Fibroblast of skin of right quadriceps (primary cell): ENCODE measurements around the gene B3GAT1.

Source experiments
- DNase-seq: peaks from one replicate; pipeline ENCODE4 v3.0.0-alpha.2; 2013

Gene B3GAT1

DNA sequence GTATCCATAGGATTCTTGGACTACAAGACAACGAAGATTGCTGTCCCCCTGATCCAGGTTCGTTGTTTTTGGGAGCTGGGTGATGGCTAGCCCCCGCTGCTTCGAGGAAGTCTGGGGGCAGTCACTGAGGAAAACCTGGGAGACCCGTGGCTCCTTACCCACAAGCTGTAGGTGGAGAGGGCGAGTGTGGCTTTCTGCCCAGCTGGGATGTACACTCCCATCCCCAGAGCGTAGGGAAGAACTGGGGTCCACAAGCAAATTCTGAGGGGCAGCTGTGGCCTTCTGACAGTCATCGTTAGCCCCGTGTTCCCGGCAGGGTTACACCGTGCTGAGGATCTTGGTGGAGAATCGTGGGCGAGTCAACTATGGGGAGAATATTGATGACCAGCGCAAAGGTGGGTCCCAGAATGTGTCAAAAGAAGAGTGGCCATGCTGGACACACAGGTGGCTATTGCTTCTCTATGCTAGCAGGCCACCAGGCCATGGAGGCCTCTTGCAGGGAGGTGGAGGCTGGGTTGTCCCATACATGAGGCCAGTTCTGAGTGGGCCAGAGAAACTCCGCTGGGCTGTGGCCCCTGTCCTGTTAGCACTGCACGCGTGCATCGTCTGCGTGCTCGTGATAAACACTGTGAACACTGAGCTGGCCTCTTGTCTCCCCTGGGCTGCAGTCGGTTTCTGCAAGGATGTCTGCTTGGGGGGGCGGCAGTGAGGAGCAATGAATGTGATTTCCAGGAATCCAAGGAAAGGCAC is 40.4 kb downstream of the B3GAT1 start:
- DNase-seq: no peak

- DNase-seq: no peak
Observed at GRCh38 chr11:134370526-134371435, 41.3 kb downstream of the B3GAT1 start.

- no peak for DNase-seq
Observed at GRCh38 chr11:134369656-134370525, 42.2 kb downstream of the B3GAT1 start.

DNA sequence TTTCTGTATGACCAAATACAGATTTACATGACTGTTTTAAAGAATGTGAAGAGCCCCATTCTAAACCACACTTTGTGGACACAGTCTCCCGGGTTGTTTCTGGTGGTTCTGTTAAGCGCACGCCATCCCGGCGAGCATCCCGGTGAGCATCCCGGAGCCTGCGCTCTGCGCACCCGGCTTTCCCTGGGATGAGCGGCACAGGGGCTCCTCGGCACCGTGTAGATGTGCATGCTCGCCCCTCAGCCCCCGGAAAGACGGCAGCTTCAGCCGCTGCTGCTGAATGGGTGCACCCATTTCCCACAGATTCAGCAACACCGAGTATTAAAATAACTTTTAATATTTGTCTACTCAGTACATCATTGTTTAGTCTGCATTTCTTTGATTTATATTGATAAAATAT is 44.3 kb downstream of the B3GAT1 start:
- no peak for DNase-seq

- no peak for DNase-seq
Observed at GRCh38 chr11:134366254-134366653, 45.8 kb downstream of the B3GAT1 start.

DNA sequence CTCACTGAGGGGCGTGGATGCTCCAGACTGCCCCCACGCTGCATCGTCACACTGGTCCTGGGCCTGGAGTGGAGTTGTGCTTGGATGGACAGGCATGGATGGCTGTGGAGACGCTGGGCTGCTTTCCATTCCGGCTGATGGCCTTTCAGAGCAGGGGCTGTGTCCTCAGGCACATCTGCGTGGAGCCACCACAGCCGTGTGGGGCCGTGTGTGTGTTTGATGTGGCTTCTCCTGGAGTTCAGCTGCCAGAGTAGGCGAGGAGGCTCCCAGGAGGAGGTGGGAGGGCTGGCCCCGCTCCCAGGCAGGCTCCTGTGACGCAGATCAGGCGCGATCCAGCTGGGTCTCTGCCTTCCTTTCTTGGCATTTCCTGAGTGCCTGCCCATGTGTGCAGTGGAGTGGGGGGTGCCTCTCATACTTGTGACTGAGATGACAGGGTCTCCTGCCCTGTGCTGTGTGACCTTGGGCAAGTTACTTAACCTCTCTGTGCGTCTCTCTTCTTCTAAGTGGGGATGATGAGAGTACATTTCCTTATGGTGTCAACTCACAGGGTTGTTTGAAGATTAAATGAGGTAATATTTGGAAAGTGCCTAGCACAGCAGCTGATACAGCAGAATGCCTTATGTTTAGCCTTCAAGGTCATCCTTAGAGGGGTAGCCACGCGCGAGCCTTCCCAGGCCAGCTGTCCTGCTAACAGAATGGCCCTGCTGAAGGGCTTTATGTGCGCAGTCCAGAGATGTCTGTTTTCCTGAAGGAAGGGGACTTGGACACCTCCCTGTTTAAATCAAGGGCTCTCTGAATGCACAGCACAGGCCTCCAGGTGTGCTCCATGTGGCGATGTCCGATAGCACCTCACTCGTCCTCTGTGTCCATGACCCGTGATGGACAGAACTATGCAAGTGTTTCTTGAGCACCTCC is 46.8 kb downstream of the B3GAT1 start:
- DNase-seq: no peak

GRCh38 chr11:134364261-134364660 is 47.8 kb downstream of the B3GAT1 start:
- no peak for DNase-seq

DNA sequence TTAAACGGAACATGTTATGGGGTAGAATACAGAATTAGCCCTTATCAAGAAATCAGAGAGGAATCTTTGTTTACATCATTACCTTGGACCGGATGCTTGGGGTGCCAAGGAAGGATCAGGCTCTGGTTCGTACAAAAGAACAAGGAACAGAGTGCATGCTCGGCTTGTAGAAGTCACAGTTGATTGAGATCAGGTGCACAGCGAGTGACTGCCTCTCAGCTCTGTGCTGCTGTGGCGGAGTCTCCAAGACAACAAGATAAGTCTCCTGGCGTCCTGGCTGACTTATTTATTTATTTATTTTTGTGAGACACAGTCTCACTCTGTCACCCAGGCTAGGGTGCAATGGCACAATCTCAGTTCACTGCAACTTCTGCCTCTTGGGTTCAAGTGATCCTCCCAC is 48.5 kb downstream of the B3GAT1 start:
- no peak for DNase-seq

GRCh38 chr11:134363161-134363560 is 48.9 kb downstream of the B3GAT1 start:
- no peak for DNase-seq

DNA sequence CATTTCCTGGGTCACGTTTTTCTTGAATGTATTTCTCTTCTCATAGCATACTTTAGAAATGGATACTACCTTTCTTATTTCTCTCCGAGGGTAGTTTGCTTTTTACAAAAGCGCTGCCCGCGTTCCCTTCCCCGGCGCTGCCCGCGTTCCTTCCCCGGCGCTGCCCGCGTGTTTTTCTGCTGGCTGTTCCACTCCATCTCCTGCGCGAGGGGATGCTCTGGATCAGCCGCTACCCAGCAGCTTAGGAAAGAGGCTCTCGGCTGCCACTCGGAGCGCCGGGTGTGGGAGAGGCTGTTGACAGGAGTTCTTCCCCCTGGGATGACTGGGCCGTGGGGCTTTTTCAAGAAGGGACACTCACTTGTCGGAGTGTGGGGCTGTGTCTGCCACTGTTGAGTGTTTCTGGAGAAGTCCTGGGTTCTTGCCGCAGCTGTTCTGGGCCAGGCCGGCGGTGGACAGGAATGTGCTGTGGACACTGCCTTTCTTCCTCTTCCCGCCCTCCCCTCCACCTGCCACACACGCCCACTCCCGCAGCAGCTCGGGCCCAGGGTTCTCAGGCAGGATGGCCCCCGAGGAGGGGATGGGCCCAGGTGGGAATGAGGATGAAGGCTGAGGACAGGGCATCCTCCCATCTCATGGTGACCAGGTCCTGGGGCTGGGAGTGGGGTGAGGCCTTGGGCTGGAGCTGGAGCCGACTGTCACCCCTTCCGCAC is 49.7 kb downstream of the B3GAT1 start:
- no peak for DNase-seq

DNA sequence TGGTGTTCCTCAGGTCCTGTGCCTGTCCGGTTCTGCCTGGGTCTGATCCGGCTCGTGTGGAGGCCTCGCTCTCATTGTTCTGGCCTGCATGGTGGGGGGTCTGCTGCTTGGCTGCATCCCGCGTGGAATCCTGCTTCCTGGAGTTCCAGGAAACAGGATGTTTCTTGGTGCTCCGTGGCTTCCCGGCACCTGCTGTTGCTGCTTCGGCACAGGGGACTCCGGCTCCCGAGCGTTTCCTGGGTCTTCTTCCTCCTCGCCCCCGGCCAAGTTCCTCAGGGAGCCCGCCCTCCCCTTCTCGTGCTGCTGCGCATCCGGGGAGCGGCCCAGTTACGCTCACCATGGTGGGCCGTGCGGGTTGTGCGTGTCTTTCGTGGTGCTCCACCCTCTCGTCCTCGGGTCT is 50.4 kb downstream of the B3GAT1 start:
- no peak for DNase-seq

- peak; percentile 53 for DNase-seq
Observed at GRCh38 chr11:134360050-134360835, 51.8 kb downstream of the B3GAT1 start.

- DNase-seq: no peak
Observed at GRCh38 chr11:134359646-134360045, 52.4 kb downstream of the B3GAT1 start.

- DNase-seq: no peak
Observed at GRCh38 chr11:134358856-134359490, 53.1 kb downstream of the B3GAT1 start.

DNA sequence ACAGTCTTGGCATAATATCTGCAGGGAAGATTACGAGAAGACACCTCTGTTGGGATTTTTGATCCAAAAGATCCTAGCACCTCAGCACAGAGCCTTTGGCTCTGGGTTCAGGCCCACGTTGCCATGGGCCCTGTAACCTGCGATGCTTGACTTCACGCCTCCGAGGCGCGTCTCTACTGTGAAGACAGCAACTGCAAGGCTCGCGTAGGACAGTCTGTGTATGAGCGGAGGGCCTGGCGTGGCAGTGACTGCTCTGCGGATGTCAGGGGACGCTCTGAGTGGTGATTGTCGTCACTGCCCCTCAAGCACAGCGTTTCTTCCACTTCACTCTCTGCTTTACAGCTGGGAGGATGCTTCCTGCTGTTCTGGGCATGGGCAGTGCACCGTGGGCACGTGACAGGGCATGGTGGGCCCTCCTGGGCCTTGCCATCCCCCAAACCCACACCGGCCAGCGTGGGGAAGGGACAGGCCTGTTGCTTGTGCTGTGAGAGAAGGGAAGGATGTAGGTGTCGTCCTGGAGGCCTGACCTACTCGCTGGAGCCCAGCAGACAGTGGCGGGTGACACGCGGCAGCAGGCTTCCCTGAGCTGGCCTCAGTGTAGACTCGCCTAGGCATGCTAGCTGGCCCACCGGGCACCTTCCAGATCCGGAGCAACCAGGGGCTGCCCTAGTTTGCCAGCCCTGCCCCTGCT is 53.7 kb downstream of the B3GAT1 start:
- DNase-seq: no peak

GRCh38 chr11:134357545-134357839 is 54.5 kb downstream of the B3GAT1 start:
- no peak for DNase-seq

DNA sequence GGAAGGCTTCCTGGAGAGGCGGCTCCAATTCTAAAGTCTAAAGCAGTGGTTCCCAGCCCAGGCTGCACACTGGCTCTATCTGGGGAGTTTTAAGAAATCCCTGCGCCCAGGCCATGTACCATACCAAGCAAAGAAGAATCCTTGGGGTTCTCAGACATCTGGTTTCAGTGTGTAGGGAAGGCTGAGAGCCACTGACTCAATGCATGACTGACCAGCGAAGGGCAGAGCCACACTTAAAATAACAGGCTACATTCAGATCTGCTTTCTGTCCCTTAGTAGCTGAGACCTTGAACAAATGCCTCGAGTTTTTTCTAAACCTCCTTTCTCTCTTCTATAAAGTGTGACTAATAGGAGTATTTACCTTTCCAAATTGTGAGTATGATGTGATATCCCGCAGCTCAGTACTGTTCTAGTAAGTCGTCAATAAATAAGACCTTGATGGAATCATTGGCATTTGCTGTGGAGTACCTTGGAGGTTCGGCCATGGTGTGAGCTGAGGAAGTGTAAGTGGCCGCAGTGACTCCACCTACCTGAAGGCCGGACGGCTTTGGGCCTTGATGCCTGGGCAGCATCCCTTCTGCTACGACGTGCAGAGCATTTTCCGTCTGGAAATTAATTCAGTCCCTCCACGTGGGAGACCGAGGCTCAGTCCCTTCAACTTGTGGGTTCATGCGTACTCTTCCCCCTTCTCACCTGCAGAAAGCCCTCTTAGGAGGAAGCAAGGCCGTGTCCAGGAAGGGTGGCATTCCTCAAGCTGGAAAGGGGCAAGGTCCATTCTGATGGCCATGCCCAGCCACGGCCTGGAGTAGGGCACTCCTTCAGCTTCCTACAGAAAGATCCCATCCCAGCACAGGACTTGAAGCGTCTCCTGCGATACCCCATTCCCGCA is 55.1 kb downstream of the B3GAT1 start:
- no peak for DNase-seq

DNA sequence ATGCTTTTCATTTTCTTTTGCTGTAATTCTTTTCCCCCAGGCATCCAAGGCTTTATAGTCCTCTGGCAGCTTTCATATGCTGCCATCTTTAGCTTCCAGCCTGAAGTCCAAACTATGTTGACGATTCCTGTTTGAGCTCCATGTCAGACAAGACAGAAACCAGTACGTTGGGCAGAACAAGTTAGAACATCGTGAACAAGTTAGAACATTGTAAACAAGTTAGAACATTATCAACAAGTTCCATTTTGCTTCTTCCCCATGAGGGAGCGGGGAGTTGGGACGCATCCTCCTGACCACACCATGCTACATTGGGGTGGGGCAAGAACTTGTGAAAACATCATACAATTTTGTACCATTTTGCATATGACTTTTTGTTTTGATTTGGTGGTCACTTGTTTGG is 56.4 kb downstream of the B3GAT1 start:
- DNase-seq: no peak

GRCh38 chr11:134355136-134355535 is 56.9 kb downstream of the B3GAT1 start:
- no peak for DNase-seq
